AG04449 (cell line): ENCODE data around the gene BCAS3.

ENCODE experiments used
- CTCF ChIA-PET: fragments of 350-600 bp; formaldehyde crosslinking; extraction: SDS; loops from one replicate; lab custom pipeline; 2021; ENCODE audit warnings: antibody characterized with exemption; lab: Yijun Ruan, JAX
- POLR2A ChIA-PET: fragments of 400-600, 350-600 bp; formaldehyde crosslinking; extraction: SDS; loops from one replicate; lab custom pipeline; 2020; ENCODE audit warnings: antibody characterized with exemption, inconsistent platforms; lab: Yijun Ruan, JAX
- DNase-seq: peaks from one replicate; pipeline ENCODE4 v3.0.0-alpha.2; 2010; ENCODE audit warnings: low read depth, low spot score
- H3K4me3 ChIP-seq: 2 replicates; pipeline ENCODE4 v1.5.1; 2011; ENCODE audit warnings: low read depth, mild to moderate bottlenecking, control low read depth, low read length
- TF ChIP-seq, protein P1 (sequence below): IDR thresholded peaks from one replicate; pipeline ENCODE4 v1.5.1; 2011; ENCODE audit warnings: mild to moderate bottlenecking, moderate library complexity, low read length, control low read depth, inconsistent platforms; ENCODE audit not compliant: insufficient read depth; ENCODE audit errors: missing control alignments

The BCAS3 gene

DNA sequence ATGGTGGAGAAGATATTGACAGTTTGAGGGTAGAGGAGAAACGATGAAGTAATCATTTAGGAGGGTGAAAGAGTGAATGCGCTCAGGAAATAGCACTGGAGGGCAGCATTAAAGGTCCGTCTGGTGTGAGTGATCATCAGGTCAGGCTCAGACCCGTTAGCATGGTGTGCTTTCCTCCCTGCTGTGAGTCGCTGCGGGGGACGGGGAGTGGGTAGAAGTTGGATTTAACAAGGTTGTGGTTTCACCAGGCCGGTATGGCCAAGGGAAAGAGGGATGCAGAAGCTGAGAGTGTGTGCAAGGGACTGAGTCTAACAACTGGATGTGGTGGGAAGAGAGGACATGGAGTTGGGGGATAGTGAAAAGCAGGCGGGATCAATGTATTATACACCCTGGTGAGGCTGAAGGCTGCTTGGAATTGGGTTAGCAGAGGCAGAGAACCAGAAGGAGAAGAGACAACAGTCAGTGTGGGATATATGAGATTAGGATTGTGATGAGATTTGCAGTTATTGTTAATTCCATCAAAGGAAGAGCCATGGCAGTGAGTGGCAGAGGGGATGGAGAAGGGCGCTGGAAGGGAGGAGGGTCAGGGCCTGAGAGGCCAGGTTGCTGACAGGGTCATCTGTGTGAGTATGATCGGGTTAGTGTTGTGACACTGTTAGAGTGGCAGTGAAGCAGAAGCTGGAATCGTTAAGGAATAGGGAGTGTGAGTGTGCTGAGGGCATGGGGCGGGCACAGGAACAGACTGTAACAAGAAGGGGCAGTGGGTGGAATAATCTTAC is 663.0 kb downstream of the BCAS3 start:
- ChIA-PET POLR2A (no interaction called here), CTCF (no interaction called here)
- TF ChIP-seq, protein P1, sequence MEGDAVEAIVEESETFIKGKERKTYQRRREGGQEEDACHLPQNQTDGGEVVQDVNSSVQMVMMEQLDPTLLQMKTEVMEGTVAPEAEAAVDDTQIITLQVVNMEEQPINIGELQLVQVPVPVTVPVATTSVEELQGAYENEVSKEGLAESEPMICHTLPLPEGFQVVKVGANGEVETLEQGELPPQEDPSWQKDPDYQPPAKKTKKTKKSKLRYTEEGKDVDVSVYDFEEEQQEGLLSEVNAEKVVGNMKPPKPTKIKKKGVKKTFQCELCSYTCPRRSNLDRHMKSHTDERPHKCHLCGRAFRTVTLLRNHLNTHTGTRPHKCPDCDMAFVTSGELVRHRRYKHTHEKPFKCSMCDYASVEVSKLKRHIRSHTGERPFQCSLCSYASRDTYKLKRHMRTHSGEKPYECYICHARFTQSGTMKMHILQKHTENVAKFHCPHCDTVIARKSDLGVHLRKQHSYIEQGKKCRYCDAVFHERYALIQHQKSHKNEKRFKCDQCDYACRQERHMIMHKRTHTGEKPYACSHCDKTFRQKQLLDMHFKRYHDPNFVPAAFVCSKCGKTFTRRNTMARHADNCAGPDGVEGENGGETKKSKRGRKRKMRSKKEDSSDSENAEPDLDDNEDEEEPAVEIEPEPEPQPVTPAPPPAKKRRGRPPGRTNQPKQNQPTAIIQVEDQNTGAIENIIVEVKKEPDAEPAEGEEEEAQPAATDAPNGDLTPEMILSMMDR: no peak
- no peak for DNase-seq
- no peak overlapping the region for H3K4me3 ChIP-seq

DNA sequence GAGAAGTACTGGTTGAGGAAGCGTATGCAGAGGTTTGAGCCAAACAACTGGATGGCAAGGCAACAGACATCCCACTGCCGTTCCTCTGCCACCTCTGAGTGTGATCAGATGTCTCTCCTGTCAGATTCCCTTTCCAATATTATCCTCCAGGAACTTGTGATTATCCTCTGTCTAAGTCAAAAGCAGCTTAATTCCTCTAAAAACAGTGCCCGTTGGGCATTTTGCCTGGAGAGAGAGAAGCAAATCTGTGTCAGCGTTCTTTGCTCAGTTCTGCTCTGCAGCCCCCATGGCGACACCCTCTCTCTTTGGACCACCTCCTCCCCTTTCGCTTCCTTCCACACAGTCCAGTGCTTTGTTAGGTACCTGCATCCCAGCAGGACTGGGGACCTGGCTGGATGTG is 665.9 kb downstream of the BCAS3 start:
- no peak overlapping the region for H3K4me3 ChIP-seq
- TF ChIP-seq, protein P1: no peak
- DNase-seq: no peak
- CTCF ChIA-PET: no interaction called here
- POLR2A ChIA-PET: no interaction called here

DNA sequence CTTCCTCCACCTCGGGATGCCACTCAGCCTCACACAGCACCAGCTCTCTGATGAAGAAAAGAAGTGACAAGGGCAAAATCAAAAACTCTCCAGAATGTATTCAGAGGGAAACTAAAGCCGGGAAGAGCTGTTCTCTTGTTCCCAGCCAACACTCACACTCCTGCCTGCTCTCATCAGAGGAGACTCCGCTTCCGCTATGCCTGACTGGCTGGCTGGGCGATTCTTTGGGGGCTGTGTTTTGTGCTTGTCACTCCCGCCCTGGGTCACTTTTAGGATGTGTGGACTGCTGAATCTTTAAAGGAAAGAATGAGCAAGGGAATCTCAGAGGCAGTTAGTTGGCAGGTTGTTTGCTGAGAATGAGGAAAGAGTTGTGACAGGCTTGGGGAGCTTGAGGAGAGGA is 667.4 kb downstream of the BCAS3 start:
- ChIA-PET POLR2A (no interaction called here), CTCF (interaction anchor here (1.1 kb wide), 1 partner anchor 45 kb away, joined by 3 read pairs; no protein-coding TSS in a partner anchor)
- TF ChIP-seq, protein P1: no peak
- no peak for DNase-seq
- H3K4me3 ChIP-seq: no peak overlapping the region

DNA sequence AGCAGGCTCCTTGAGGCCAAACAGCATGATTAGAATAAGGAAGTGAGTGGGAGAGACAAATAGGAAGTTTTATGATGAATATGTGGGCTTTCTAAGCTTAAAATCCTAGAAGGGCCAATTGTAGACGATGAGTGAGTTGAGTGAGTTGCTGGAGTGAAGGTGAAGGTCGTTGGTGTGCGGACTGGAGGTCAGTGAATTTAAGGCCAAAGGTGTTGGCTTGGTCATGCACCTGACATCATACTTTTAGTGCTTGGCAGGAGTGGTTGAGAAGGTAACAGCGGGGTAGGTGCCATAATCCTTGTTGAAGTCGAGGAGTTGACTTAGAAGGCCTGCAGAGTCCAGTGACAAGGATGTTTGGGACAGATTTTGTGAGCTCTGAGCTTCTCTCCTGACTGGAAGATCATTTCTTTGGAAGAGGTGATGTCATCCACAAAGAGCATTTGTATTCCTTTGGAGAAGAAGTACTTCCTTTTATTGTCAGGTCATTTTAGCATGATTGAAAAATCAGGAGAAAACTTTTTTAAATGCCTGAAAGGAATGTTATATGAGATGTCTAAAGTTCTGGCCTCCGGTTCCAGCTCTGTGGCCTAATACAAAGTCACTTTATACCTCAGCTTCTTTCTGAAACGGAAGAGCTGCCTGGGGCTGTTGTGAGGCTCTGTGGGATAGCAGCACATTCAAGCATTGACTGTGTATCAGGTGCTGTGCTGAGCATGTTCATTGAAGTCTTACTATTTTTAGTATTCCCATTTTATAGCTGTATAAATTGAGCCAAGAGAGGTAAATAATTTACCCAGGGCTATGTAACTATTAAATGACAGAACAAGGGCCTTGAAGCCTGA is 668.4 kb downstream of the BCAS3 start:
- TF ChIP-seq, protein P1: no peak
- ChIA-PET POLR2A (no interaction called here), CTCF (interaction anchor here (1.0 to 1.1 kb wide), 2 partner anchors 13 to 44 kb away, joined by 3 read pairs; no protein-coding TSS in a partner anchor)
- H3K4me3 ChIP-seq: no peak overlapping the region
- DNase-seq: no peak

DNA sequence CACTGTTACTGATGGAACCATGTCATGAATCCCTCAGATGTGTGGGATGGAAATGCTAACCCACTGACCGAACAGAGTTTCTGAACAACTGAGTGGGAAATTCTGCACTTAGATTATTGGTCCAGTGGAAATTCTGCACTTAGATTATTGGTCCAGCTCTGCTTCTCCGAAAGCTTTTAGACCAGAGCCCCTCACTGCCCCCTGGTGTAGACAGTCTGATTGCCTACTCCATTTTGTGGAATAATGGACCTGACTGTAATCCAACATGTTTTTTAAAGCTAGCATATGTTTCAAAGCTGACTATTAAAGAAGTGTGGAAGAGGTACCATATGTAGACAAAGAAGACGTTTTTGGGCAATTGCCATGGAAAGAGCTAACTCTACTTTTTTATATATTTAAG is 671.7 kb downstream of the BCAS3 start:
- ChIA-PET CTCF (interaction anchor here (0.7 to 1.4 kb wide), 4 partner anchors 11 to 348 kb away, joined by 3 to 9 read pairs (median 3); no protein-coding TSS in a partner anchor), POLR2A (no interaction called here)
- DNase-seq: no peak
- TF ChIP-seq, protein P1: peak; percentile 11
- no peak overlapping the region for H3K4me3 ChIP-seq
